ENCODE measurements around the gene ARPP21. TPM values are rescaled to one million over a fixed set of nuclear protein-coding genes. Genes with fewer than 3 reads are reported as not detected.

Gene ARPP21
- polyA plus RNA-seq: 42.6 and 76.9 TPM in 2 replicates

GRCh38 chr3:35639254-35640186 is at the start of gene ARPP21:
TSS of gene ARPP21 (plus strand) at chr3:35639525. CDS start at chr3:35681752, 42,227 bp downstream.

Data from Purkinje cell (primary cell).